Activated T-helper 1 cell treated with anti-CD3 and anti-CD28 coated beads, Interleukin-12 subunit alpha, Interleukin-12 subunit beta, Interleukin-2, Interleukin-4 antibody, amounts not matched to agents 30 ng/mL and 10 ng/mL and 1 ng/mL, durations not matched to agents 14 hours and 24 hours and 36 hours (primary cell): Measurements from ENCODE around the gene ARHGEF28. TPM values are rescaled to one million over a fixed set of nuclear protein-coding genes. Genes with fewer than 3 reads are reported as not detected.

Experiments used
- DNase-seq: peaks from one replicate; pipeline ENCODE4 v3.0.0; 2021; ENCODE audit warnings: low spot score
- H3K27ac Mint-ChIP-seq: one replicate; pipeline ENCODE4 v1.8.0; 2021; ENCODE audit warnings: mild to moderate bottlenecking, mixed read lengths
- H3K27me3 Mint-ChIP-seq: one replicate; pipeline ENCODE4 v1.8.0; 2022; ENCODE audit warnings: mild to moderate bottlenecking, moderate library complexity, mixed read lengths; ENCODE audit not compliant: insufficient read depth
- H3K36me3 Mint-ChIP-seq: one replicate; pipeline ENCODE4 v1.8.0; 2021; ENCODE audit warnings: low read depth, mixed read lengths
- H3K4me1 Mint-ChIP-seq: one replicate; pipeline ENCODE4 v1.8.0; 2021; ENCODE audit warnings: low read depth, mixed read lengths
- H3K4me3 Mint-ChIP-seq: one replicate; pipeline ENCODE4 v1.8.0; 2021; ENCODE audit warnings: mild to moderate bottlenecking, moderate library complexity, mixed read lengths
- H3K9me3 Mint-ChIP-seq: one replicate; pipeline ENCODE4 v1.8.0; 2021; ENCODE audit warnings: mixed read lengths
- intact Hi-C: fragments of 100-400 bp; cut with micrococcal nuclease; formaldehyde crosslinking; loops from one replicate; pipeline ENCODE4 v1.15.1; 2024
- total RNA-seq: library from RNA; stranded (reverse); gene quantifications from 2 replicates; pipeline ENCODE4 v1.2.3, GENCODE V29; 2022

ARHGEF28 gene
- total RNA-seq, 1 donor from 2014 or later = 0.03 TPM

- intact Hi-C loops = no loop called here
- Mint-ChIP-seq H3K9me3 (peaks cover 7% of the 10 kb centered on the region), H3K27me3 (no peaks in the 10 kb centered on the region), H3K36me3 (no peaks in the 10 kb centered on the region), H3K4me1 (peaks cover 6% of the 10 kb centered on the region), H3K27ac (no peak overlapping the region), H3K4me3 (no peak overlapping the region)
- no peak for DNase-seq
Measured at GRCh38 chr5:73766902-73767301, 140.9 kb downstream of the ARHGEF28 start.

GRCh38 chr5:73770172-73771025 is 144.4 kb downstream of the ARHGEF28 start:
- intact Hi-C loops = no loop called here
- H3K27ac Mint-ChIP-seq = no peak overlapping the region

GRCh38 chr5:73774924-73775323 is 148.9 kb downstream of the ARHGEF28 start:
- intact Hi-C loops = no loop called here
- DNase-seq = no peak
- Mint-ChIP-seq H3K27me3 (peaks cover 2% of the 10 kb centered on the region), H3K4me1 (peaks cover 6% of the 10 kb centered on the region), H3K27ac (no peak overlapping the region), H3K36me3 (no peaks in the 10 kb centered on the region), H3K4me3 (no peak overlapping the region), H3K9me3 (no peaks in the 10 kb centered on the region)

More at GRCh38 chr5:73770172-73771025, 144.4 kb downstream of the ARHGEF28 start:
- no peaks in the 10 kb centered on the region for H3K36me3 Mint-ChIP-seq
- no peaks in the 10 kb centered on the region for H3K27me3 Mint-ChIP-seq
- peaks cover 7% of the 10 kb centered on the region for H3K9me3 Mint-ChIP-seq
- no peak for DNase-seq
- no peak overlapping the region for H3K4me3 Mint-ChIP-seq
- peaks cover 6% of the 10 kb centered on the region for H3K4me1 Mint-ChIP-seq

GRCh38 chr5:73776405-73776804 is 150.4 kb downstream of the ARHGEF28 start:
- DNase-seq = no peak
- intact Hi-C loops = no loop called here
- Mint-ChIP-seq H3K27me3 (peaks cover 7% of the 10 kb centered on the region), H3K4me3 (no peak overlapping the region), H3K36me3 (no peaks in the 10 kb centered on the region), H3K27ac (no peak overlapping the region), H3K9me3 (no peaks in the 10 kb centered on the region), H3K4me1 (no peaks in the 10 kb centered on the region)

GRCh38 chr5:73777192-73777591 is 151.2 kb downstream of the ARHGEF28 start:
- no peaks in the 10 kb centered on the region for H3K4me1 Mint-ChIP-seq
- H3K9me3 Mint-ChIP-seq = no peaks in the 10 kb centered on the region
- intact Hi-C loops = no loop called here
- peaks cover 7% of the 10 kb centered on the region for H3K27me3 Mint-ChIP-seq
- H3K36me3 Mint-ChIP-seq = no peaks in the 10 kb centered on the region
- H3K4me3 Mint-ChIP-seq = no peak overlapping the region
- H3K27ac Mint-ChIP-seq = no peak overlapping the region
- DNase-seq = no peak

- Mint-ChIP-seq H3K9me3 (no peaks in the 10 kb centered on the region), H3K27me3 (peaks cover 7% of the 10 kb centered on the region), H3K4me1 (no peaks in the 10 kb centered on the region), H3K27ac (no peak overlapping the region), H3K36me3 (no peaks in the 10 kb centered on the region), H3K4me3 (no peak overlapping the region)
- no peak for DNase-seq
- intact Hi-C loops = no loop called here
Measured at GRCh38 chr5:73780302-73781080, 154.5 kb downstream of the ARHGEF28 start.

GRCh38 chr5:73781107-73781768 is 155.2 kb downstream of the ARHGEF28 start:
- no peaks in the 10 kb centered on the region for H3K36me3 Mint-ChIP-seq
- no peak overlapping the region for H3K27ac Mint-ChIP-seq
- H3K4me3 Mint-ChIP-seq = no peak overlapping the region

GRCh38 chr5:73783828-73784227 is 157.8 kb downstream of the ARHGEF28 start:
- Mint-ChIP-seq H3K9me3 (no peaks in the 10 kb centered on the region), H3K4me3 (no peak overlapping the region), H3K27me3 (peaks cover 7% of the 10 kb centered on the region), H3K27ac (no peak overlapping the region), H3K36me3 (no peaks in the 10 kb centered on the region), H3K4me1 (no peaks in the 10 kb centered on the region)
- intact Hi-C loops = loop anchor here (2.0 kb wide), 1 partner anchor 51 kb away; no protein-coding TSS in a partner anchor
- no peak for DNase-seq

More at GRCh38 chr5:73781107-73781768, 155.2 kb downstream of the ARHGEF28 start:
- Mint-ChIP-seq H3K9me3 (no peaks in the 10 kb centered on the region), H3K4me1 (no peaks in the 10 kb centered on the region), H3K27me3 (peaks cover 8% of the 10 kb centered on the region)
- intact Hi-C loops = no loop called here
- no peak for DNase-seq

GRCh38 chr5:73786043-73786831 is 160.2 kb downstream of the ARHGEF28 start:
- no peaks in the 10 kb centered on the region for H3K36me3 Mint-ChIP-seq
- intact Hi-C loops = no loop called here
- no peak for DNase-seq
- no peaks in the 10 kb centered on the region for H3K4me1 Mint-ChIP-seq
- H3K27me3 Mint-ChIP-seq = peaks cover 2% of the 10 kb centered on the region
- no peaks in the 10 kb centered on the region for H3K9me3 Mint-ChIP-seq
- H3K27ac Mint-ChIP-seq = no peak overlapping the region
- no peak overlapping the region for H3K4me3 Mint-ChIP-seq

GRCh38 chr5:73789851-73790281 is 163.9 kb downstream of the ARHGEF28 start:
- H3K4me1 Mint-ChIP-seq = no peaks in the 10 kb centered on the region
- no peak overlapping the region for H3K27ac Mint-ChIP-seq
- no peaks in the 10 kb centered on the region for H3K9me3 Mint-ChIP-seq
- no peaks in the 10 kb centered on the region for H3K36me3 Mint-ChIP-seq
- H3K27me3 Mint-ChIP-seq = peaks cover 6% of the 10 kb centered on the region
- intact Hi-C loops = no loop called here
- DNase-seq = no peak
- no peak overlapping the region for H3K4me3 Mint-ChIP-seq

GRCh38 chr5:73791389-73791788 is 165.4 kb downstream of the ARHGEF28 start:
- intact Hi-C loops = no loop called here
- H3K27me3 Mint-ChIP-seq = peaks cover 4% of the 10 kb centered on the region
- DNase-seq = no peak
- no peaks in the 10 kb centered on the region for H3K9me3 Mint-ChIP-seq
- no peaks in the 10 kb centered on the region for H3K36me3 Mint-ChIP-seq
- no peak overlapping the region for H3K27ac Mint-ChIP-seq
- peaks cover 6% of the 10 kb centered on the region for H3K4me1 Mint-ChIP-seq
- no peak overlapping the region for H3K4me3 Mint-ChIP-seq

GRCh38 chr5:73792687-73793320 is 166.8 kb downstream of the ARHGEF28 start:
- Mint-ChIP-seq H3K4me1 (peaks cover 11% of the 10 kb centered on the region), H3K36me3 (no peaks in the 10 kb centered on the region), H3K4me3 (no peak overlapping the region), H3K27me3 (peaks cover 4% of the 10 kb centered on the region), H3K27ac (no peak overlapping the region), H3K9me3 (no peaks in the 10 kb centered on the region)
- DNase-seq = peak; percentile 43
- intact Hi-C loops = loop anchor here (1.0 to 2.0 kb wide), 3 partner anchors 202 to 856 kb away; no protein-coding TSS in a partner anchor
